ENCODE data around the gene RPS6KL1. TPM values are rescaled to one million over a fixed set of nuclear protein-coding genes. Genes with fewer than 3 reads are reported as not detected.

The RPS6KL1 gene
- polyA plus RNA-seq, 4 donors: 1.2 to 2.0 (median 1.6) TPM

DNA sequence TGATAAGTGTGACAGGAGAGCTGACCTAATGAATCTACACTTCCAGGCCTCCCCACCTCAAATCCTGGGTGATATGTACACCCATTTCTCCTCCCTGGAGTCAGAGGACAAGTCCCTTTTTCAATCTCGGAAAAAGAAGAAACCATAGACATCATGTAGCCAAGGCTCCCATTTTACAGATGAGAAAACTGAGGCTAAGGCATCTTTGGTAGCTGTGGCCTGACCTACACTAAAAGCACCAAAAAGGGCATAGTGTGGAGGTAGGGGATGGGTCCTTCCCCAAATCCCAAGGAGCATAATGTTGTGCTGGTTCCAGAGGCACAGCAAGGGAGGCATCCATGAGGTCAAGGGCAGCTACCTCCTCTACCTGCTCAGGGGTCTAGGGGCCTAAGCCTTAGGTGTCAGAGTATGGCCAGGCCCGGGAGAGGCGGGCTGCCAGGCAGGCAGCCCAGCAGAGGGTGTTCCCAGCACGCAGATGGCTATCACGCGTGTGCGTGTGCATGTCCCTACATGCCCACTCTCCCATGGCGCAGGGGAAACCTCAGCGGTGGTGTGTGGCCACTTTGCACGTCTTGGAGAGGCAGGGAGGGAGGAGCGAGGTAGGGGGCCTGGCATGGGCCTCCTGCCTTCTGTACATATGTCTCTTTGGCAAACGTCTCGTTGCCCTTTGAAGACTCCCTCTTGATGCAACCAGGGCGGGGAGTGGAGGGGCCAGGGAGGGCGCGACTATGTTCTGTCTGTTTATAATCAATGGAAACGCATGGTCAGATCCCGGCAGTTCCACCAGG lies 29.8 kb upstream of the RPS6KL1 start:
- DNase-seq (ENCODE audit: low read depth in 4 of 4, low spot score in 3 of 4): no peak

DNA sequence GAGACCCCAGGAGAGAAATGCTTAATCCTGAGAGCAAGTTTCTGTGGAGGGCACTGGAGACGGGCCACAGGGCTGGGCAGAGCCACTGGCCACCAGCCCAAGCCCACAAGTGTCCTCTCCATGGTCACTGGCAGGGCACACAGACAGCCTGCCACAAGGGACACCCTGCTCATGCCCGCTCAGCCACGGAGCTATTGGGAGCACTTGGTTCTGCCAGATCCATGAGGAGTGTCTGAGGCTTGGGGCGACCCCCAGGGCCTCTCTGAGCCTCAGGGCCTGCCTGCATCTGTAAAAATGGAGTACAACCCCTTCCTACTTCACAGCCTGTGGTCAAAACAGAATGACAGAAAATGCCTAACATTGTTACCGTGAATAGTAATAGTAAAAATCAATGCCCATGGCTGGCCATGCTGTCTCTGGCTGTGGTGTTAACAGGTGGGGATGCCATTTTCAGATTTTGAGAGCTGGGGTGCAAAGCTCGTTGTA lies 29.2 kb upstream of the RPS6KL1 start:
- DNase-seq (ENCODE audit: low read depth in 4 of 4, low spot score in 3 of 4): no peak

DNA sequence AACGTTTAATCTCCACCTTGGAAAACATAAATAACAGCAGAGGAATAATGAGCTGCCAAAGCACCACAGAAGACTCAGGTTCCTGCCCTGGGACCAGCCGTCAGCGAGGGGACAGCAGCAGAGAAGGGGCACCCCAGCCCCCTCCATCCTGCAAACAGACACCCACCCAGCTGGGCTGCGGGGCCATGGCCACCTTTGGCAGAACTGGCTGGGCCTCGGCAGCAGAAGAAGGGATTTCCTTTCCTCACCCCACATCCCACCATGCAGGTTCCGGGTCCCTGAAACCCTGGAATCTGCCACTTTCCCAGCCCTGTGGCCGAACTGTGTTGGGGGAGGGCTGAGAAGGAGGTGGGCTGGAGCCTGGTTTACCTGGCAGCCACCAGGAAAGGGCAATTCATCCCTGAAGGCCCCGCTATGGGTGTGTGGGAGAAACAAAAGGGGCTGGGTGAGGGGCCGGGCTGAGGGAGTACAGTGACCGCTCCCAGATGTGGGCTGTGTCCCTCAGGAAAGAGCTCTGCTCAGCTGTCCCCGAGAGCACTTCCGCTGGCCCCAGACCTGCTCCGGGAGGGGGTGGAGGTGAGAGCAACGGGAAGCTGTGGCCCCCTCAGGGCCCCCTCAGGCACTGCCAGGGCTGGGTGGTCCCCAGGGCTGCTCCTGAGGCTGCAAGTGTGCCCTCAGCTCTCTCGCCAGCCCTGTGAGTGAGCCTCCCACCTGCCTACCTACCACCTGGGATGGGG lies 28.6 kb upstream of the RPS6KL1 start:
- no peak for DNase-seq (ENCODE audit: low read depth in 4 of 4, low spot score in 3 of 4)

DNA sequence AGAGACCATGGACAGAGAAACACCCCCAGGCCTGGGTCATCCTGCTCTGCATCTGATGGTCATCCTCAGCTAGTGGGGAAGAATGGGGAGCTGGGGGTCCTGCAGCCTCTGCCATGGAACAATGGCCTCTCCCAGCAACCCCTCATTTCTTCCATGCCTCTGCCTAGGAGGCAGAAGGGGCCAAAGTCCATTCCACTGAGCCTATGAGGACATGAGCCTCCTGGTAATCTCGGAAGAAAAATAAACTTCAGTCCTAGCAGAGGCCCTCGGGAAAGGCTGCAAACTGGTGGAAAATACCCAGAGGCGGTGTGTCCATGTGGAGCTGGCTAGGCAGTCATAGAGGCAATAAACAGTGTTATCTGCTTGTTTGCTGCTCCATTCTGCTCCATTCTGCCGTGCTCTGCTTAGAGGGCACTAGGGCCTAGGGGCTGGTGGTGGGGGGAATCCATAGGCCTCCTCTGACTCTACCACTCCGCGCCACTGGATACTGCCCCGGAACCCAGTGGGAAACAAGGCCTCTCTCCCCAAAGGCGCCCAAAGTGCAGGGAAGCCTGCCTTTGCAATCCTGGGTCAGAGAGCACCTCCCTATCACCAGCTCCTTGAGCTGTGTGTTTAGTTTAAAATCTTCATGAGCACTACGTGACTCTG lies 27.9 kb upstream of the RPS6KL1 start:
- no peak for DNase-seq (ENCODE audit: low read depth in 4 of 4, low spot score in 3 of 4)

DNA sequence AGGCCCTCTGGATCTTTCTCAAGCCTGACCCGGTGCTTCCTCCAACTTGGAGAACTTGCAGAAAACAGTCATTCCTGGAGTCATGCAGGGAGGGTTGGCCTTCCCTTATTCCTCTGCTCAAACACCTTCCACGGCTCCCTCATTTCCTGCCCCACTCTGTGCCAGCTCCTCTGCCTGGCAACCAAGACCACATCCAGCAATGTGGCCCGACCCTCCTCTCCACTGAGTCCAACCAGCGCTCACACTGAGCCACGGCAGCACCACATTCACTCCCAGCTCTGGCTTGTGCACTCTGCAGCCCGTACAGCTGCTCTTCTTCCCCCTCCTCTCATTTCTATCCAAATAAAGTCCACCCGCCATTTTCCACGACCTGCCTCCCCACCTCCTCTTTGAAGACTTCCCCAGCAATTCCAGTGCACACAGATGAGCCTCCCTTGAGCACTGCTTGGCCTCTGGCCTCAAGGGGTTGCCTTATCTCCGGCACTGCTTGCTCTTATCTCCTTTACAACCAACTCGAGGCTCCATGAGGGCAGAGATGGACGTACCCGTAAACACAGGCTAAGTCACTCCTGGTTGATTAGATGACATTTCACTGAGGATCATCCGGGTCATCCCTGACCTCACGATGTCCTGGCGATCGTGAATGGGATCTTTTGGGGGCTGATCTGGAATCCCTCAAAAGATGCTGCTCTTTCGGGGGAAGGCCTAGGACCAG lies 27.0 kb upstream of the RPS6KL1 start:
- no peak for DNase-seq (ENCODE audit: low read depth in 4 of 4, low spot score in 3 of 4)

DNA sequence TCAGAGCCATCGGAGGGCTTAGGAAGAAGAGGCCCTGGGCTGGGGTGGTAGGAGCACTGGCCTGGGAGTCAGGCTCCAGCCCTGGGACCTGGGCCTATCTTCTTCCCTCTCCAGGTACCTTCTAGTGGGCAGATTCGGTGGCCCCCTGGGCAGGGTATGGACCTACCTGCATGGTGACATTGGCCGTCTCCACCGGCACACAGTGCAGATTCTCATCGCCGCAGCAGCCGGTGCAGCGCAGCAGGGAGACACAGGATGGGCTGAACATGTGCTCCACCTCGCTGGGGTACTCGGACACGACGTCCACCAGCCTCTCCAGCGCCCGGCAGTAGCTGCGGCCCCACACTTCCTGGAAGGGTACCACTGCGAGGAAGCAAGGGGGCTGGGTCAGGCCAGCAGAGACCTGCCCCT lies 26.1 kb upstream of the RPS6KL1 start:
- DNase-seq (ENCODE audit: low read depth in 4 of 4, low spot score in 3 of 4): no peak

DNA sequence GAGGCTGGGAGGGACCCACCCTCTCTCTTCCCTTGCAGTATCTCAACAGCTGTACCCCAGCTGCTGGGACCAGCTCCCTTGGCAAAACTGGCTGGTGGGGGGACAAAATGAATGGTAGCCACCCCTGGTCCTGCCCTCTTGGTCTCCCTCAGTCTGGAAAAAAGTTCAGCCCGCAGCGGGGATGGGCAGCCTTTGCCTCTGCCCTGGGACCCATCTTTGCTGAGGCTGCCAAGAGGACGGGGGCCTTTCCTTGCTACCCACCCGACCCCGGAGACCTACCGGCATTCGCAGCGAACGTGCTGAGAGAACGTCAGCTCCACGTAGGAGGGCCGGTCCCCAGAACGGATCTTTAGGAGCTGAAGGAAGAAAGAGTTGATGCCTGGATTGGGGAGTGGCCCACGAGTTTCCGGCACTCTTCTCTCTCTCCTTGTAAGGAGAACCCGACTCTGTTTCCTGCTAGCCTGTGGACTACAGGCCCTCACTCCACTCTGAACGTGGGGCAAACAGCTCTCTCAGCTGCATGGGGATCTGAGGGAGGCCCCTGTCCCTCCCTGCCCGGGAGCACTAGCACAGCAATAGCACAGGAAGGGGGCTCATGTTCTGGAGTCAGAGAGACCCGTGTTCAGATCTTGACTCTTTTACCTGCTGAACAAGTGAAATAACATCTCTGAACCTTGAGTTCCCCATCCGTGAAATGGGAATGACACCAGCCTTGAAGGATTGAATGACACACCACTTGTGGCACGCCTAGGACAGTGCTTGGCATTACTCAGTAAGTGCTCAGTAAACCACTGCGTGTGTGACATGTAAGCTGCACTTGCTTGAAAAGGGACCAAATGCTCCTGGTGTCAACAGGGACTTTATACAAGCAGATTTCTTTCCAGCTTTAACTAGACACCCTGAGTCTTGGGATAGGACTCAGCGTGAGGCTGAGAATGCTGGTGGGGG lies 25.4 kb upstream of the RPS6KL1 start:
- DNase-seq (ENCODE audit: low read depth in 4 of 4, low spot score in 3 of 4): no peak

DNA sequence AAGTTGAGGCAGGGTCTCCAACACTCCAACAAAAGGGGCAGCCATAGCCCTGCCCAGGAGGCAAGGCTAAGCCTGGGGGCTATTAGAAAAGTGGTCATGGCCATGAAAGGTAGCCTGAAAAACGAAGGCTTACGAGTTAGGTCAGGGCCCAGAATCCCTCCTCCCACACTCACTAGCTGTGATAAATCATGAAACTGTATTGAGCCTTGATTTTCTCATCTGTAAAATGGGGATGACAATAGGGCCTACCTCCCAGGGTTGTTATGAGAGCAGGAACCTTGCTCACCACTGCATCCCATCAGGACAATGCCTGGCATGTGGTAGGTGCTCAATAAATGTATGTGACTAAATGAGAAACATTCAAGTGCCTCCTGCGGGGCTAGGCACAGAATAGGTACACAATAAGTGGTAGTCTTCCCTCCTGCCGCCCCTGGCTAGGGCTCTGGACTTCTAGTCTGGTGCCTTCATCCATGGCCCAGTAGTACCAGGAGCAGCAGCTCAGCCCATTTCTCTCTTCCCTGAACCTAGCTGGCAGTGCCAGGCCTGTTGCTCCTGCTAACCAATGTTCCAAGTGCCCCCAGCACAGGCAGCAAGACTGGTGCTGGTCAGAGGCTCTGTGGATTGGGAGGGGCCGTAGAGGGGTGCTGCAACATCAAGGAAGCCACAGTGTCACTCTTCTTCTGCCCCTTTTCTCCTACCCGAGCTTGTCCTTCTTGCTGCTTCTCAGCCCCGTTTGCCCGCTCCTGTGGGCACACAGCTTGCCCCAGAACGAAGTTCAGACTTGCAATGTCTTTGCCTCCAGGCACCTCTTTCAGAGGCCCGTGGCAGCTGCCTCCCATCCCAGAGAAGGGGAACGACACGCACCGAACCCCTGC lies 24.5 kb upstream of the RPS6KL1 start:
- DNase-seq (ENCODE audit: low read depth in 4 of 4, low spot score in 3 of 4): no peak

DNA sequence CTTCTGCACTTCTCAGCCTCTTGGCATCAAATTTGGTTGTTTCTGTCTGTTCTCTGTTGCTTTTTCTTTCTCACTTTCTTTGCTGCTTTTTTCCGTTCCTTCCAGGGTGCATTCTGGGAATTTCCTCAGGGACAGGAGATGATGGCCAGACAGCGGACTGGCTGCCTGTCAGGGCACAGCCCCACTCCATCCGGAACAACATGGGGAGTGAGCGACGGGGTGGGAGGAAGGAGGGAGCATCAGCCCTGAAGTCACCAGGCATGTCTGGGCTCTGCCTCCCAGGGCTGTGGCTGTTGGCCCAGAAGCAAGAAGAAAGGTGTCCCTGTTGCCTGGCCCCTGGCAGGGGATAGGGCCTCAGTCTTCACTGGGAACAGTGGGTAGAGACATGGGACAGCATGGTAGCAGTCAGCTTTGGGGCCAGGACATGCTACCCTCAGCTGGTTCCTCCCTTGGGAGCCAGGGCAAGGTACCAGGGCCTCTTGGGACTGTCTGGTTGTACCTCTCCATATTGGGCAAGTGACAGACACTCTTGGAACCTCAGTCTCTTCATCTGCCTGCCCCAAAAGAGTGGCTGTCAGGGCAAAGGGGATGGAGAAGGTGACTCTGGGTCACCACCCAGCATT lies 23.7 kb upstream of the RPS6KL1 start:
- no peak for DNase-seq (ENCODE audit: low read depth in 4 of 4, low spot score in 3 of 4)

DNA sequence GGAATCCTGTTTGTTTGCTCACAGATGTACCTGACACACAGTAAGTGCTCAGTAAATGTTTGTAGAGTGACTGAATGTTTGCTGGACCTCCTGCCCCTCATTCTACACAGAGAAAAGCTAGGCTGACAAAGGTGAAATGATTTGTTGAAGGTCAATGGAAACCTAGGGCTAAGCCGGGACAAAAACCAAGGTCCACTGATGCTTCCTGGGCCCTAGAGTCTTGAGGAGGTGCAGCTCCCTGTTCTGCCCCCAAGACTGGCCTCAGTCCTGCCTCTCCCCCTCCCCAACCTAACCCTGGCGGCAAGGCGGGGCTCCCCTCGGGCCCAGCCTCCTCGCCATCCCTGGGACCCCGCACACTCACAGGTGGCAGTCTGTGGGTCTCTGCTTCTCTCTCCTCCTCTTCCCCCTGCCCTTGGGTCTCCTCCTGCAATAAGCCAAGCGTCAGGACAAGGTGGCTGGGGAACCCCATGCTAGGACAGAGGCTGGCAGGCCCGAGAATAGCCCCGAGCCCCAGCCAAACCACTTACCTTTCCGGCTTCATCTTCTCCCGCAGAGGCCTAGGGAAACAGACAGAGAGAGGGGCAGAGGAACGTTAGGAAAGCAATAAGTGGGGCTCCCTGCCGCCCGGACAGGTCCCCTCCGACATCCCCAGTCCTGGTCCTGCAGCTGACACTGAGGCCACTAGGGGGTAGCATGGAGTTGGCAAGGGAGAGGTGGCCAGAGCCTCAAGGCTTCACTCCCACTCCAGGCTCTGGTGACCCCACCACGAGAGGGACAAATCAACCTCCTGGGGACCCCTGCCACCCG lies 23.0 kb upstream of the RPS6KL1 start:
- DNase-seq (ENCODE audit: low read depth in 4 of 4, low spot score in 3 of 4): no peak

DNA sequence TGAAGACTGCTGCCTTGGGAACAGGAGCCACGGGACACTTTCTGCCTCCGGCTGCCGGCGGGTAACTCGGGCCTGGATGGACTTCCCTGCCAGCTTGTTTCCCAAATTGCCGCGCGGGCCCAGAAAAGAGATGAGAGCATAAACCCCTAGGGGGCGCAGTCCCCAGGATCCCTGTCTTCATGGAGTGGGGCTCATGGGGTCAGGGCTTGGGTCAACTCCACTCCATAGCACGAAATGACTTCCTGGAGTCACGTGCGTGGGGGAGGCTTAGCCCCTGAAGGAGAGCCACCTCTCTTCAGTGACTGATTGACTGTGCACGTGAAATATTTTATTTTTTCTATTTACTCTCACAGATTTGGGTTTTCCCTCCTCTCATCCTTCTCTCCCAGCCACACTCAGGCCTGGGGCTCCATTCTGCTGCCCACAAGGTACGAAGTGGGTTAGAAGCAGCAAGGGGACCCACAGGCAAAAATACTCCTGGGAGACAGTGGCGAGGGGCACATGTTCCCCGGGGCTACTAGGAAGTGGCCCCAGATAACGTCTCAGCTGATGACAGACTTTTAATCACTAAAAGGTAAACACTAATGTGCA lies 22.3 kb upstream of the RPS6KL1 start:
- DNase-seq (ENCODE audit: low read depth in 4 of 4, low spot score in 3 of 4): no peak

DNA sequence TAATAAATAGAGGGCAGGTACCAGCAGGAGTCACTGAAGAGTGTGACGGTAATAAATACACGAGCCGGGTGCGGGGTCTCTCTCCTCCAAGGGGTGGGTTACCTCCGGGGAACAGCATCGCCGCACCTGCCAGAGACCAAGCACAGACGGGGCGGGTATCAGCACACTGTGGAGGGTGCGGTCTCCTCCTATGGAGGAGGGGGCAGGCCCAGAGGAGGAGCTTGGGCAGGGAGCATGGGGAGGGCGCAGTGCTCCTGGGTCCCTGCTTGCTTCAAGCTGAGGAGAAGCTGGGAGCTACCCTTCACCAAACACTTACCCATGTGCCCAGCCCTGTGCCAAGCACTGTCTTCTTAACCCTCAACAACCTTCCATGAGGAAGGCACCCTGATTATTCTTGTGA lies 19.5 kb upstream of the RPS6KL1 start:
- DNase-seq (ENCODE audit: low read depth in 4 of 4, low spot score in 3 of 4): no peak

DNA sequence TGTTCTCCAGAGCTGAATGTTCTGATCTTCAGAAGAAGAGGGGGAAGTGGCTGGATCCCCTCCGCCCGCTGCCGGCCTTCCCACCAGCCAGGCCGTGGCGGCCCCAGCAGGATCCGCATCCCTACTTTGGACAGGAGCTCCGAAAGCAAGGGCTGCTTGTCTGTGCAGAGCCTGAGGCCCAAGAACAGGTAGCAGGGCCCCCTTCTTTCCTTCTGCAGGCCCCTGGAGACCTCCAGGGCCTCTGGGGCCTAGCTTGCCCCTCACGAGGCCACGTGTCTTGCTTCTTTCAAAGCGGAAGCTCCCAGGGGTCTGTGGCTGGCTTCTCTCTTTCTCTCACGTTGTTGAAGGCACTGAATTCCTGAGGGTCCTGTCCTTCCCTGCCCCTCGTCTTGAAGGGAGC lies 19.1 kb upstream of the RPS6KL1 start:
- DNase-seq (ENCODE audit: low read depth in 4 of 4, low spot score in 3 of 4): no peak

DNA sequence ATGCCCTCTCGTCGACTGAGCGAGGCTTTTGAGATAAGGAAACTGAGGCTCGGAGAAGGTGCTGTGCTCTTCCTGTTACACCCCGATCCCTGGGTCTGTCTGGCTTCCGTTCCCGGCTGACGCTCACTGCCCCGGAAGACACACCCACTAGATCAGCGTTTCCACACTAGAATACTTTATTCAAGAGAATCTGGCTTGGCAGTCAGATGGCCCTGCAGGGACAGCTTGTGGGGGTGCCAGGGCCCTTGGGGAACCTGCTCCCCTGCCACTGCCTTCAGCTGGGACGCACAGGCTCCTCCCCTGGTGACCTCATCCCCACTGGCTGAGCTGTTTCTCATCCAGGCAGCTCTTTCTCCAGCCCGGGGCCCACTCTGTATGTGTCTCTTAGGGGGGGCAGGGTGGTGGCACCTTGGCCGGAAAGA lies 18.6 kb upstream of the RPS6KL1 start:
- no peak for DNase-seq (ENCODE audit: low read depth in 4 of 4, low spot score in 3 of 4)

DNA sequence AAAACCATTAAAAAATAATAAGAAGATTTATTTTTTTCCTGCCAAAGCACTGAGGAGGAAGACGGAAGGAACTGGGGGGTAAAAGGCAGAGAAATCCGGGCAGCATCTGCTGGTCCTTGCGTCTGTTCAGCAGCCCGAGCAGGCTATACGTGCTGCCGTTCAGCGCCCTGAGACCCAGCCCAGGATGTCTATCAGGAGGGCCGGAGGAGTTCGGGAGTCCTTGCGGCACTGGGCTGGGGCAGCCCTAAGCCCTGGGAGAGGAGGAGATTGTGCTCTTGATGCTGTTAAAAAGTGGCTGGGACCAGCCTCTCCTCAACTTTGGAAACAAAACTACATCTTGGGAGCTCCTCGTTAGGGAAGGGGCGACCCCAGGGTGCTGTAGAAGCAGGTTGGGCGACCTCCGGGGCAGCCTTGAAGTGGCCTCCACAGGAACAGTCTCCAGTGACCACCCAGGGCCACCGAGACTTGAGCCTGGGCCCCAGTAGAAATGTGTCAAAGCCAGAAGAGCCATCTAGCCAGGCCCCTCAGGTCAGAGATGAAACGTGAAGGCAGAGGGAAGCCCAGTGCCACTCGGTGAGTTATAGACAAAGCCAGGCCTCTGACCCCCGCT lies 18.0 kb upstream of the RPS6KL1 start:
- no peak for DNase-seq (ENCODE audit: low read depth in 4 of 4, low spot score in 3 of 4)
